OCI-LY7 (cell line): Measurements from ENCODE around the gene TTLL10.

Source experiments
- EZH2phosphoT487 ChIP-seq: fragments of 200-600 bp; sonication (generic); IDR thresholded peaks from 2 replicates; pipeline ENCODE4 v1.6.1; 2018; ENCODE audit warnings: low read depth, borderline replicate concordance, mild to moderate bottlenecking, mixed run types, antibody characterized with exemption, low read length, moderate library complexity, mixed read lengths
- TF ChIP-seq, protein P1 (sequence below): fragments of 200-600 bp; sonication (generic); conservative IDR thresholded peaks from 2 replicates; pipeline ENCODE4 v1.5.1; 2014; ENCODE audit warnings: mild to moderate bottlenecking, antibody characterized with exemption, low read length, moderate library complexity, mixed read lengths

DNA sequence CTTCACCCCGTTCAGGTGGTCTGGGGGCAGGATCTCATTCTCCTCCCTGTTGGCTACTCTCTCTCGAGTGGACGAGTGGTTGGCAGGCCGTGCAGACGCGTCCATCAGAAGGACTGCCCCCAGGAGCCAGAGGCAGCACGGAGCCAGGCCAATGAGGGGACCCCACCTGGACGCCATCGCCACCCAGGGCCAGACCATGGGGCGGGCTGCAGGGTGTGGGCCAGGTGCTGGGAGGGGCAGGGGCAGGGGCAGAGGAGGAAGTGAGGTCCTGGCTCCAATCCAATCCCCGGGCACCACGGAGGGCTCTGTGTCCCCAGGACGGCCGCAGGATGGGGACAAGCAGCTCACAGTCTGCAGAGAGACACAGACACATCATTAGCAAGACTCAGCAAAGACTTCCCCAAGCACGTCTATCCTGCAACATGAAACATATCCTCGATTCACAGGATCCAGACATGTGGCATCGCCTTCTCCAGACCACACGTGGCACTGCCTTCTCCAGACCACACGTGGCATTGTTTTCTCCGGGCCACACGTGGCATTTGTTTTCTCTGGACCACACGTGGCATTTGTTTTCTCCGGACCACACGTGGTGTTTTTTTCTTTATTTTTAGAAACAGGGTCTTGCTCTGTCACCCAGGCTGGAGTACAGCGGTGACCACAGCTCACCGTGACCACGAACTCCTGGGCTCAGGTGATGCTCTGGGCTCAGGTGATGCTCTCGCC lies 55.1 kb downstream of the TTLL10 start:
- TF ChIP-seq, protein P1, sequence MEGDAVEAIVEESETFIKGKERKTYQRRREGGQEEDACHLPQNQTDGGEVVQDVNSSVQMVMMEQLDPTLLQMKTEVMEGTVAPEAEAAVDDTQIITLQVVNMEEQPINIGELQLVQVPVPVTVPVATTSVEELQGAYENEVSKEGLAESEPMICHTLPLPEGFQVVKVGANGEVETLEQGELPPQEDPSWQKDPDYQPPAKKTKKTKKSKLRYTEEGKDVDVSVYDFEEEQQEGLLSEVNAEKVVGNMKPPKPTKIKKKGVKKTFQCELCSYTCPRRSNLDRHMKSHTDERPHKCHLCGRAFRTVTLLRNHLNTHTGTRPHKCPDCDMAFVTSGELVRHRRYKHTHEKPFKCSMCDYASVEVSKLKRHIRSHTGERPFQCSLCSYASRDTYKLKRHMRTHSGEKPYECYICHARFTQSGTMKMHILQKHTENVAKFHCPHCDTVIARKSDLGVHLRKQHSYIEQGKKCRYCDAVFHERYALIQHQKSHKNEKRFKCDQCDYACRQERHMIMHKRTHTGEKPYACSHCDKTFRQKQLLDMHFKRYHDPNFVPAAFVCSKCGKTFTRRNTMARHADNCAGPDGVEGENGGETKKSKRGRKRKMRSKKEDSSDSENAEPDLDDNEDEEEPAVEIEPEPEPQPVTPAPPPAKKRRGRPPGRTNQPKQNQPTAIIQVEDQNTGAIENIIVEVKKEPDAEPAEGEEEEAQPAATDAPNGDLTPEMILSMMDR, result no peak
- no peak for TF ChIP-seq EZH2phosphoT487
